ENCODE measurements around the gene ATOX1. TPM values are rescaled to one million over a fixed set of nuclear protein-coding genes. Genes with fewer than 3 reads are reported as not detected.
A peak's percentile ranks its signal among the peaks of the same experiment; 100 is the strongest.

ATOX1 gene
- total and polyA plus RNA-seq, 2 donors from 2014 or later: 83.2 to 611 TPM

GRCh38 chr5:151775025-151775606 lies 16.7 kb upstream of the ATOX1 start:
- intact Hi-C loops (cut with DNase I): no loop called here
- Histone ChIP-seq H3K36me3 (ENCODE audit: control insufficient read depth in 2 of 3, insufficient read depth in 3 of 3, low read length in 3 of 3) (peaks cover 0 to 2% (median 0%) of the 10 kb centered on the region in 3 donors), H3K4me3 (ENCODE audit: low read length in 3 of 3) (peak overlapping the region in 2 of 3 donors; percentile 17 to 91), H3K27me3 (ENCODE audit: control insufficient read depth, insufficient read depth, low read length) (no peaks in the 10 kb centered on the region), H3K27ac (ENCODE audit: low read depth in 2 of 2, low read length in 2 of 2) (no peak overlapping the region), H3K9me3 (ENCODE audit: control insufficient read depth in 2 of 3, insufficient read depth in 1 of 3, low read length in 3 of 3) (no peaks in the 10 kb centered on the region), H3K4me1 (ENCODE audit: control insufficient read depth in 2 of 3, insufficient read depth in 2 of 3, low read depth in 1 of 3, low read length in 3 of 3) (peaks cover 0 to 18% (median 5%) of the 10 kb centered on the region in 3 donors), H3K9ac (ENCODE audit: low read length in 3 of 3) (peak overlapping the region in 1 of 3 donors; percentile 22)
- DNase-seq: no peak
- no peak for TF ChIP-seq CTCF (IDR thresholded peaks at IDR 0.05; ENCODE audit: borderline replicate concordance, extremely low read depth, insufficient read depth)
- FAIRE-seq: no peak

- FAIRE-seq: no peak
- peak overlapping the region; percentile 50 to 91 (median 70) for H3K4me3 ChIP-seq (ENCODE audit: low read length in 3 of 3)
Observed at GRCh38 chr5:151773951-151774350, 15.5 kb upstream of the ATOX1 start.

GRCh38 chr5:151772846-151773561 lies 14.6 kb upstream of the ATOX1 start:
- H3K9me3 ChIP-seq (ENCODE audit: control insufficient read depth in 2 of 3, insufficient read depth in 1 of 3, low read length in 3 of 3): no peaks in the 10 kb centered on the region
- peak overlapping the region; percentile 90 to 95 for H3K27ac ChIP-seq (ENCODE audit: low read depth in 2 of 2, low read length in 2 of 2)
- peak overlapping the region; percentile 70 to 94 (median 91) for H3K4me3 ChIP-seq (ENCODE audit: low read length in 3 of 3)
- no peak for TF ChIP-seq CTCF (IDR thresholded peaks at IDR 0.05; ENCODE audit: borderline replicate concordance, extremely low read depth, insufficient read depth)
- intact Hi-C loops (cut with DNase I): no loop called here
- DNase-seq: peak in 1 of 5 donors; percentile 56
- H3K9ac ChIP-seq (ENCODE audit: low read length in 3 of 3): peak overlapping the region; percentile 42 to 87 (median 86)
- no peak for FAIRE-seq
- no peaks in the 10 kb centered on the region for H3K27me3 ChIP-seq (ENCODE audit: control insufficient read depth, insufficient read depth, low read length)
- H3K4me1 ChIP-seq (ENCODE audit: control insufficient read depth in 2 of 3, insufficient read depth in 2 of 3, low read depth in 1 of 3, low read length in 3 of 3): peaks cover 0 to 12% (median 5%) of the 10 kb centered on the region in 3 donors
- H3K36me3 ChIP-seq (ENCODE audit: control insufficient read depth in 2 of 3, insufficient read depth in 3 of 3, low read length in 3 of 3): peaks cover 0 to 2% (median 0%) of the 10 kb centered on the region in 3 donors

More at GRCh38 chr5:151773951-151774350, 15.5 kb upstream of the ATOX1 start:
- peak overlapping the region in 1 of 2 donors; percentile 23 for H3K27ac ChIP-seq (ENCODE audit: low read depth in 2 of 2, low read length in 2 of 2)
- H3K4me1 ChIP-seq (ENCODE audit: control insufficient read depth in 2 of 3, insufficient read depth in 2 of 3, low read depth in 1 of 3, low read length in 3 of 3): peaks cover 0 to 12% (median 5%) of the 10 kb centered on the region in 3 donors
- no peaks in the 10 kb centered on the region for H3K27me3 ChIP-seq (ENCODE audit: control insufficient read depth, insufficient read depth, low read length)
- H3K9ac ChIP-seq (ENCODE audit: low read length in 3 of 3): peak overlapping the region in 2 of 3 donors; percentile 8 to 42
- TF ChIP-seq CTCF (IDR thresholded peaks at IDR 0.05; ENCODE audit: borderline replicate concordance, extremely low read depth, insufficient read depth): no peak
- peaks cover 0 to 2% (median 0%) of the 10 kb centered on the region in 3 donors for H3K36me3 ChIP-seq (ENCODE audit: control insufficient read depth in 2 of 3, insufficient read depth in 3 of 3, low read length in 3 of 3)
- H3K9me3 ChIP-seq (ENCODE audit: control insufficient read depth in 2 of 3, insufficient read depth in 1 of 3, low read length in 3 of 3): no peaks in the 10 kb centered on the region
- intact Hi-C loops (cut with DNase I): no loop called here
- peak in 1 of 5 donors; percentile 19 for DNase-seq

Data from kidney (tissue), 14 donors.